H1 (cell line): ENCODE measurements around the gene PLCH2. TPM values are rescaled to one million over a fixed set of nuclear protein-coding genes. Genes with fewer than 3 reads are reported as not detected.

Source experiments
- CTCF ChIA-PET: fragments of 300-600 bp; sonication (Branson Sonifier 250); formaldehyde crosslinking; loops from one replicate; lab custom pipeline; 2021; ENCODE audit not compliant: partially characterized antibody; lab: Charles Lee
- POLR2A ChIA-PET: fragments of 300-600 bp; sonication (Branson Sonifier 250); formaldehyde crosslinking; loops from one replicate; lab custom pipeline; 2021; ENCODE audit warnings: inconsistent platforms; ENCODE audit not compliant: partially characterized antibody; lab: Charles Lee
- DNase-seq, 2 experiments: peaks; one replicate each; pipeline versions ENCODE4 v3.0.0 to v3.0.0-alpha.2; 2010 to 2022; ENCODE audit warnings: low spot score in 2 of 2, low read depth in 1 of 2, mixed read lengths in 1 of 2
- FAIRE-seq: peaks from 2 replicates; lab custom pipeline; 2011; peaks lifted over from hg19 to GRCh38; lab: Jason Lieb, UNC
- H2AFZ ChIP-seq: 2 replicates; pipeline ENCODE4 v1.8.1; 2012; ENCODE audit warnings: low read length, inconsistent platforms
- H2AK5ac ChIP-seq: 2 replicates; pipeline ENCODE4 v1.6.1; 2013; ENCODE audit warnings: low read depth, low read length
- H2BK120ac ChIP-seq: replicated peaks from 2 replicates; pipeline ENCODE3; 2013; ENCODE audit warnings: low read depth, low read length, inconsistent platforms
- H2BK12ac ChIP-seq: 2 replicates; pipeline ENCODE4 v1.6.1; 2013; ENCODE audit warnings: low read depth, low read length
- H2BK15ac ChIP-seq: 2 replicates; pipeline ENCODE4 v1.6.1; 2013; ENCODE audit warnings: low read length
- H2BK20ac ChIP-seq: 2 replicates; pipeline ENCODE4 v1.6.1; 2013; ENCODE audit warnings: low read length
- H2BK5ac ChIP-seq: 2 replicates; pipeline ENCODE4 v1.6.1; 2013; ENCODE audit warnings: low read depth, low read length
- H3K14ac ChIP-seq: 2 replicates; pipeline ENCODE4 v1.6.1; 2013; ENCODE audit warnings: inconsistent platforms; ENCODE audit not compliant: insufficient read length
- H3K18ac ChIP-seq: 2 replicates; pipeline ENCODE4 v1.6.1; 2013; ENCODE audit warnings: low read length; ENCODE audit errors: extremely low read depth
- H3K23ac ChIP-seq: 2 replicates; pipeline ENCODE4 v1.6.1; 2013; ENCODE audit warnings: inconsistent platforms; ENCODE audit not compliant: insufficient read length
- H3K23me2 ChIP-seq: 2 replicates; pipeline ENCODE4 v1.6.1; 2013; ENCODE audit warnings: low read depth, low read length
- H3K27ac ChIP-seq: 2 replicates; pipeline ENCODE4 v1.6.1; 2011; ENCODE audit warnings: low read depth, low read length, inconsistent platforms
- H3K27me3 ChIP-seq, 4 experiments: replicated peaks in 1 of 4; 1 replicate in 1 of 4; 2 replicates in 3 of 4; pipeline versions ENCODE4 v1.6.1 to v1.8.1; 2011 to 2013; ENCODE audit warnings: low read length in 3 of 4, mild to moderate bottlenecking in 3 of 4, inconsistent platforms in 2 of 4, mixed read lengths in 2 of 4, moderate library complexity in 1 of 4; ENCODE audit not compliant: control insufficient read depth in 3 of 4, insufficient read depth in 3 of 4; ENCODE audit errors: extremely low read depth in 1 of 4
- H3K36me3 ChIP-seq, 4 experiments: 2 replicates each; pipeline versions ENCODE4 v1.6.1 to v1.8.1; 2011 to 2013; ENCODE audit warnings: mild to moderate bottlenecking in 4 of 4, low read length in 3 of 4, moderate library complexity in 2 of 4, control low read depth in 1 of 4, inconsistent platforms in 1 of 4; ENCODE audit not compliant: insufficient read depth in 4 of 4, control insufficient read depth in 2 of 4
- H3K4ac ChIP-seq: replicated peaks from 2 replicates; pipeline ENCODE3; 2013; ENCODE audit warnings: low read length, low read depth, mixed read lengths, inconsistent platforms; ENCODE audit not compliant: insufficient read length
- H3K4me1 ChIP-seq, 4 experiments: replicated peaks in 1 of 4; 1 replicate in 1 of 4; 2 replicates in 3 of 4; pipeline versions ENCODE4 v1.6.1 to v1.8.1; 2011 to 2013; ENCODE audit warnings: low read length in 3 of 4, inconsistent platforms in 2 of 4, mixed read lengths in 1 of 4; ENCODE audit not compliant: insufficient read depth in 4 of 4, control insufficient read depth in 3 of 4
- H3K4me2 ChIP-seq, 2 experiments: 2 replicates each; pipeline versions ENCODE4 v1.6.1 to v1.8.1; 2011 to 2013; ENCODE audit warnings: low read depth in 2 of 2, low read length in 2 of 2, control low read depth in 1 of 2, inconsistent platforms in 1 of 2, mild to moderate bottlenecking in 1 of 2; ENCODE audit not compliant: insufficient read depth in 1 of 2
- H3K4me3 ChIP-seq, 4 experiments: fragments of 200-600, 300-600 bp in 1 of 4; sonication (generic), shearing (Covaris generic), sonication (Bioruptor Twin) in 1 of 4; 2 replicates each; pipeline versions ENCODE4 v1.5.1 to v1.8.1; 2011 to 2016; ENCODE audit warnings: low read length in 4 of 4, low read depth in 3 of 4, control low read depth in 2 of 4, inconsistent platforms in 2 of 4, mild to moderate bottlenecking in 2 of 4, mixed read lengths in 1 of 4, moderate library complexity in 1 of 4; ENCODE audit not compliant: insufficient read depth in 2 of 4; ENCODE audit errors: extremely low read depth in 1 of 4
- H3K56ac ChIP-seq: replicated peaks from 2 replicates; pipeline ENCODE3; 2013; ENCODE audit warnings: low read depth, mild to moderate bottlenecking, mixed read lengths, low read length, inconsistent platforms; ENCODE audit not compliant: insufficient read length
- H3K79me1 ChIP-seq: 2 replicates; pipeline ENCODE4 v1.6.1; 2013; ENCODE audit warnings: low read depth, low read length, control low read depth
- H3K79me2 ChIP-seq, 2 experiments: 2 replicates each; pipeline versions ENCODE4 v1.6.1 to v1.8.1; 2012 to 2013; ENCODE audit warnings: low read length in 2 of 2, mild to moderate bottlenecking in 2 of 2, inconsistent platforms in 1 of 2; ENCODE audit not compliant: insufficient read depth in 2 of 2, control insufficient read depth in 1 of 2
- H3K9ac ChIP-seq, 4 experiments: replicated peaks in 1 of 4; 1 replicate in 1 of 4; 2 replicates in 3 of 4; pipeline versions ENCODE4 v1.6.1 to v1.8.1; 2011 to 2013; ENCODE audit warnings: low read depth in 3 of 4, low read length in 3 of 4, control low read depth in 2 of 4, mild to moderate bottlenecking in 2 of 4, moderate library complexity in 2 of 4, inconsistent platforms in 1 of 4; ENCODE audit errors: extremely low read depth in 1 of 4
- H3K9me3 ChIP-seq, 2 experiments: 2 replicates each; pipeline versions ENCODE4 v1.6.1 to v1.8.1; 2012 to 2013; ENCODE audit warnings: mild to moderate bottlenecking in 2 of 2, moderate library complexity in 2 of 2, control low read depth in 1 of 2, inconsistent platforms in 1 of 2, low read depth in 1 of 2, low read length in 1 of 2, mixed read lengths in 1 of 2; ENCODE audit not compliant: insufficient read depth in 2 of 2
- H4K20me1 ChIP-seq, 2 experiments: replicated peaks in 1 of 2; 2 replicates each; pipeline versions ENCODE3 to v1.8.1; 2011 to 2013; ENCODE audit warnings: inconsistent platforms in 2 of 2, low read length in 2 of 2, mild to moderate bottlenecking in 1 of 2; ENCODE audit not compliant: insufficient read depth in 2 of 2, control insufficient read depth in 1 of 2
- H4K5ac ChIP-seq: 2 replicates; pipeline ENCODE4 v1.6.1; 2013; ENCODE audit warnings: low read length, low read depth, mixed read lengths, inconsistent platforms; ENCODE audit not compliant: insufficient read length
- H4K8ac ChIP-seq: 2 replicates; pipeline ENCODE4 v1.8.0; 2013; ENCODE audit warnings: mild to moderate bottlenecking, moderate library complexity, low read length, inconsistent platforms; ENCODE audit not compliant: insufficient read depth; ENCODE audit errors: extremely low read depth
- H4K91ac ChIP-seq: replicated peaks from 2 replicates; pipeline ENCODE3; 2013; ENCODE audit warnings: low read length, mixed read lengths, inconsistent platforms; ENCODE audit not compliant: insufficient read length
- RBBP5 ChIP-seq: IDR thresholded peaks from 2 replicates; pipeline ENCODE4 v1.7.1; 2012; ENCODE audit warnings: low read depth, mild to moderate bottlenecking, inconsistent platforms, low read length, moderate library complexity, borderline replicate concordance
- SRF ChIP-seq: IDR thresholded peaks from 2 replicates; pipeline ENCODE4 v1.6.1; 2011; ENCODE audit warnings: mild to moderate bottlenecking, low read depth, low read length, moderate library complexity
- TAF1 ChIP-seq: IDR thresholded peaks from 2 replicates; pipeline ENCODE4 v1.6.1; 2011; ENCODE audit warnings: mild to moderate bottlenecking, low read depth, low read length
- WGBS, 2 experiments: shearing (Covaris generic) in 1 of 2; methylation state at CpG; one replicate each; pipeline versions ENCODE4 v1.1.6 to v1.1.7; 2013 to 2015; ENCODE audit warnings: low lambda C conversion rate in 2 of 2, mixed read lengths in 2 of 2, inconsistent platforms in 1 of 2, low coverage in 1 of 2, missing lambda C conversion rate in 1 of 2; ENCODE audit not compliant: insufficient replicate concordance in 2 of 2, insufficient coverage in 1 of 2, insufficient read length in 1 of 2; ENCODE audit errors: extremely low coverage in 1 of 2, missing lambda C conversion rate in 1 of 2; 5-methylcytosine and 5-hydroxymethylcytosine counted together
- polyA plus RNA-seq, 7 experiments: library from polyadenylated mRNA; depleted of rRNA in 3 of 7; stranded (reverse) in 5 of 7; unstranded in 2 of 7; fragments of >200 nt in 5 of 7; fragments of 200-250 nt in 2 of 7; gene quantifications; 1 replicate in 5 of 7; 2 replicates in 1 of 7; 4 replicates in 1 of 7; pipeline versions ENCODE4 v1.2.1 to v1.2.3, GENCODE V29; 2011 to 2013; ENCODE audit warnings: missing spikeins in 2 of 7, mixed read lengths in 2 of 7
- total RNA-seq: library from RNA; stranded (reverse); fragmentation: NEBNext Ultra II Directional; extraction: Animal tissue kit (Norgen Biotek cat#: 25700); gene quantifications from 2 replicates; pipeline ENCODE4 v1.2.1, GENCODE V29; 2021

PLCH2 gene
- total and polyA plus RNA-seq, 2 of the 8 experiments (the other 6 are each of a cell fraction or from before 2014, with no cell fraction given): 0.14 to 0.19 TPM

- no peaks in the 10 kb centered on the region; the same call in 1 of the 2 replicates for H3K23me2 ChIP-seq
- no peak overlapping the region for H2BK12ac ChIP-seq
- 0 out of 7 replicates have a peak, but pooled peaks cover 0 to 2% (median 0%) of the 10 kb centered on the region in 4 experiments for H3K27me3 ChIP-seq
- FAIRE-seq (no peak), DNase-seq (no peak)
- ChIA-PET CTCF (interaction anchor here (2.0 to 2.4 kb wide), 2 partner anchors 12 to 36 kb away, joined by 7 to 14 read pairs; no protein-coding TSS in a partner anchor), POLR2A (interaction anchor here (1.0 kb wide), 1 partner anchor 19 kb away, joined by 5 read pairs; no protein-coding TSS in a partner anchor)
- no peak overlapping the region for H3K18ac ChIP-seq
- WGBS, 2 experiments: 91% methylated on average over 10 of the region's 10 CpGs; no CpG with 5 or more reads in 1 of the 2 experiments
- no peak overlapping the region for H2BK5ac ChIP-seq
- H3K9me3 ChIP-seq: peaks cover 0 to 3% of the 10 kb centered on the region in 2 experiments; a peak in 1 of 4 replicates
- no peak overlapping the region for H2BK20ac ChIP-seq
- H3K4me1 ChIP-seq: peaks cover 0 to 2% (median 0%) of the 10 kb centered on the region in 4 experiments; a peak in 1 of 7 replicates
- no peak overlapping the region for H4K91ac ChIP-seq
- H3K23ac ChIP-seq: no peak overlapping the region
- no peak overlapping the region for H3K14ac ChIP-seq
- H2BK120ac ChIP-seq: no peak overlapping the region
- H4K5ac ChIP-seq: no peak overlapping the region
- no peaks in the 10 kb centered on the region for H3K36me3 ChIP-seq
- H2AK5ac ChIP-seq: no peak overlapping the region
- no peak overlapping the region for H3K56ac ChIP-seq
- H2BK15ac ChIP-seq: no peak overlapping the region
- H3K27ac ChIP-seq: no peak overlapping the region
- no peak overlapping the region for H4K8ac ChIP-seq
- no peak overlapping the region for H2AFZ ChIP-seq
- no peak overlapping the region for H3K4me3 ChIP-seq
- H3K4me2 ChIP-seq: no peak overlapping the region
- H3K9ac ChIP-seq: no peak overlapping the region
- H3K79me2 ChIP-seq: no peaks in the 10 kb centered on the region
- H3K79me1 ChIP-seq: no peaks in the 10 kb centered on the region
- peaks cover 0 to 5% of the 10 kb centered on the region in 2 experiments for H4K20me1 ChIP-seq
- no peak overlapping the region for H3K4ac ChIP-seq
- TF ChIP-seq TAF1 (no peak), SRF (no peak), RBBP5 (no peak)
Observed at GRCh38 chr1:2481885-2482284, 5.8 kb downstream of the PLCH2 start.
